Neural crest cell (in vitro differentiated cells): Measurements from ENCODE around the gene ZGPAT. TPM values are rescaled to one million over a fixed set of nuclear protein-coding genes. Genes with fewer than 3 reads are reported as not detected.

Experiments
- DNase-seq: peaks from one replicate; pipeline ENCODE4 v3.0.0; 2021; ENCODE audit warnings: low read depth, mixed read lengths, low spot score
- H3K27ac Mint-ChIP-seq: one replicate; pipeline ENCODE4 v1.8.0; 2021; ENCODE audit warnings: mild to moderate bottlenecking, mixed read lengths; ENCODE audit not compliant: unreplicated experiment
- H3K27me3 Mint-ChIP-seq: 2 replicates; pipeline ENCODE4 v1.8.0; 2021; ENCODE audit warnings: low read depth, mild to moderate bottlenecking, mixed read lengths
- H3K36me3 Mint-ChIP-seq: 2 replicates; pipeline ENCODE4 v1.8.0; 2021; ENCODE audit warnings: low read depth, mild to moderate bottlenecking, mixed read lengths
- H3K4me1 Mint-ChIP-seq: 2 replicates; pipeline ENCODE4 v1.8.0; 2021; ENCODE audit warnings: mixed read lengths
- H3K4me3 Mint-ChIP-seq: one replicate; pipeline ENCODE4 v1.8.0; 2021; ENCODE audit warnings: mild to moderate bottlenecking, mixed read lengths
- H3K9me3 Mint-ChIP-seq: 2 replicates; pipeline ENCODE4 v1.8.0; 2021; ENCODE audit warnings: mixed read lengths
- CTCF ChIP-seq: fragments of 200-600 bp; sonication (generic); conservative IDR thresholded peaks from 2 replicates; pipeline ENCODE4 v1.5.0; 2021; ENCODE audit warnings: antibody characterized with exemption, mild to moderate bottlenecking
- total RNA-seq: library from RNA; stranded (reverse); gene quantifications from 2 replicates; pipeline ENCODE4 v1.2.1, GENCODE V29; 2021

Gene ZGPAT
- total RNA-seq, 1 donor from 2014 or later, result 31.3 TPM

- Mint-ChIP-seq H3K27ac (no peak overlapping the region), H3K9me3 (no peaks in the 10 kb centered on the region), H3K27me3 (peaks cover 6% of the 10 kb centered on the region), H3K36me3 (peaks cover 5% of the 10 kb centered on the region), H3K4me1 (no peaks in the 10 kb centered on the region), H3K4me3 (peak overlapping the region; percentile 74)
- no peak for DNase-seq
- no peak for TF ChIP-seq CTCF
These were observed 15.3 kb upstream of the ZGPAT start for GRCh38 chr20:63692436-63693082.

GRCh38 chr20:63693083-63693732 lies 14.6 kb upstream of the ZGPAT start:
- Mint-ChIP-seq H3K4me1 (no peaks in the 10 kb centered on the region), H3K27ac (no peak overlapping the region), H3K9me3 (no peaks in the 10 kb centered on the region), H3K27me3 (peaks cover 9% of the 10 kb centered on the region), H3K4me3 (no peak overlapping the region), H3K36me3 (peaks cover 5% of the 10 kb centered on the region)
- DNase-seq, result no peak
- no peak for TF ChIP-seq CTCF

- TF ChIP-seq CTCF, result no peak
- no peak for DNase-seq
- Mint-ChIP-seq H3K4me1 (no peaks in the 10 kb centered on the region), H3K4me3 (peak overlapping the region; percentile 62), H3K9me3 (no peaks in the 10 kb centered on the region), H3K27ac (peak overlapping the region; percentile 19), H3K27me3 (peaks cover 9% of the 10 kb centered on the region), H3K36me3 (peaks cover 5% of the 10 kb centered on the region)
These were observed 13.9 kb upstream of the ZGPAT start for GRCh38 chr20:63693733-63694583.

- H3K36me3 Mint-ChIP-seq, result peaks cover 5% of the 10 kb centered on the region
- DNase-seq, result no peak
- H3K9me3 Mint-ChIP-seq, result no peaks in the 10 kb centered on the region
- H3K4me3 Mint-ChIP-seq, result no peak overlapping the region
- H3K27me3 Mint-ChIP-seq, result peaks cover 9% of the 10 kb centered on the region
- no peaks in the 10 kb centered on the region for H3K4me1 Mint-ChIP-seq
- no peak overlapping the region for H3K27ac Mint-ChIP-seq
- TF ChIP-seq CTCF, result no peak
These were observed 13.0 kb upstream of the ZGPAT start for GRCh38 chr20:63694584-63695423.
